ENCODE data around the gene SLC17A8.

DNA sequence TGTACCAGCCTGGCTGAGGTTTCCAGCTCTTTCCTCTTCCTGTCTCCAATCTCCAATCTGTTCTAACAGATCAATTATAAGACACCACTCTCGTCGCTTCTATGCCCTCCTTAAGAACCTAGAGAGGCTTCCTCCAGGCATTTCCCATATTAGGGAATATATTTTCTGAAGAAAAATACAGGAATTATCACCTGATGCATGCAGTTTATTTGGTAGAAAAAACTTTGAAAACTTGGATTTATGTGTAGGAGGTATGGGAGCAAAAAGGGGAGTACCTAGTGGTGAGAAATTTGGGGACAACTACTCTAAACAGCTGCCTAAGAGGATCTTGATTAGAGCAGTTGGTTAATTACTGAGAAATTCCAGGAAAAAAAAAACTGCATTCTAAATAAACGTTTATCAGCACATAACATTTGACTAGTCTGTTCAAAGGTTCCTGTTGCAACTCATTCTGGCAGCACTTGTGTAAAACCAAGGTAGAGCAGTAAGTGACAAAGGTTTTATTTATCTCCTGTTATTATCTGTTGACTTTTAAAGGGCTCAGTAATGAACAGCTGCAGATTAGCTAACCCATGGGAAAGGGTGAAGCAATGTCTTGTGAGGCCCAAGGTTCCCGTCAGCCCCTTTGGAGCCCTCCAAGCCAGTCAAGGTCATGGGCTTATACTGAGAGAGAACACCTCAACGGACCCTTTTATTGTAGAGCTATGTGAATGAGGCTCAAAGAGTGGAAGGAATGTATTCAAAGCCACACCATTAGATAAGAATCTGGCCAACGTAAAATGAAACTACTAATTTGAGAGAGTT is 80.4 kb downstream of the SLC17A8 start:
- no peak for TF ChIP-seq POLR2A (IDR thresholded peaks at IDR 0.05; ENCODE audit: low read depth, low read length)
- no peak for TF ChIP-seq TAF1 (IDR thresholded peaks at IDR 0.05; ENCODE audit: low read depth, low read length)
- no peak for TF ChIP-seq POLR2AphosphoS5 (IDR thresholded peaks at IDR 0.05; ENCODE audit: low read depth, low read length)
- no peak for TF ChIP-seq SPI1 (IDR thresholded peaks at IDR 0.05; ENCODE audit: low read depth, low read length)
